K562 (cell line): Measurements from ENCODE around the gene CCDC106.

ENCODE experiments used
- ARID1B ChIP-seq: fragments of 450-650 bp; IDR thresholded peaks from 2 replicates; pipeline ENCODE4 v1.6.1; 2016; ENCODE audit warnings: antibody characterized with exemption, mild to moderate bottlenecking, inconsistent platforms
- FOS ChIP-seq: IDR thresholded peaks from 3 replicates; pipeline ENCODE4 v1.6.1; 2011; ENCODE audit not compliant: insufficient read length; ENCODE audit errors: extremely low read depth
- GATA2 ChIP-seq: sonication (generic); formaldehyde crosslinking; IDR thresholded peaks from 2 replicates; pipeline ENCODE4 v1.4.0; 2020; ENCODE audit warnings: mild to moderate bottlenecking, missing genetic modification reagents
- POLR2A ChIP-seq: fragments of 450-650 bp; conservative IDR thresholded peaks from 2 replicates; pipeline ENCODE4 v1.6.1; 2016
- TAF1 ChIP-seq: IDR thresholded peaks from 2 replicates; pipeline ENCODE4 v1.6.1; 2011; ENCODE audit warnings: mild to moderate bottlenecking, low read length, moderate library complexity; ENCODE audit not compliant: insufficient read depth, control insufficient read depth, severe bottlenecking; ENCODE audit errors: extremely low read depth
- YY1 ChIP-seq, 3 experiments: IDR thresholded peaks; 2 replicates each; pipeline ENCODE4 v1.6.1; 2011; ENCODE audit warnings: low read length in 2 of 3, mild to moderate bottlenecking in 2 of 3, moderate library complexity in 2 of 3, borderline replicate concordance in 1 of 3, control low read depth in 1 of 3, low read depth in 1 of 3; ENCODE audit not compliant: insufficient read depth in 3 of 3, insufficient replicate concordance in 2 of 3, control insufficient read depth in 1 of 3, insufficient read length in 1 of 3; ENCODE audit errors: extremely low read depth in 1 of 3
- ZC3H11A ChIP-seq: IDR thresholded peaks from 2 replicates; pipeline ENCODE4 v1.6.1; 2012; ENCODE audit warnings: low read depth, low read length, improper control_type of control experiment
- ZFP36 ChIP-seq: fragments of 150-350 bp; IDR thresholded peaks from 2 replicates; pipeline ENCODE4 v1.6.1; 2018; ENCODE audit warnings: low read length, low read depth; ENCODE audit not compliant: partially characterized antibody
- ZNF24 ChIP-seq: fragments of 450-650 bp; IDR thresholded peaks from 2 replicates; pipeline ENCODE4 v1.6.1; 2016
- ZNF785 ChIP-seq: fragments of 250-450 bp; sonication (Bioruptor Pico); IDR thresholded peaks from 2 replicates; pipeline ENCODE4 v1.4.0; 2020; ENCODE audit warnings: mild to moderate bottlenecking
- TF ChIP-seq, protein P1 (sequence below): fragments of 150-350 bp; conservative IDR thresholded peaks from 2 replicates; pipeline ENCODE4 v1.6.1; 2014; ENCODE audit warnings: low read length
- TF ChIP-seq, protein P2 (sequence below), 2 experiments: fragments of 450-650 bp in 1 of 2; sonication (generic) in 1 of 2; formaldehyde crosslinking in 1 of 2; IDR thresholded peaks; 2 replicates each; pipeline versions ENCODE4 v1.7.1 to v1.9.0; 2016 to 2022; ENCODE audit warnings: inconsistent platforms in 1 of 2, mild to moderate bottlenecking in 1 of 2, missing genetic modification reagents in 1 of 2

DNA sequence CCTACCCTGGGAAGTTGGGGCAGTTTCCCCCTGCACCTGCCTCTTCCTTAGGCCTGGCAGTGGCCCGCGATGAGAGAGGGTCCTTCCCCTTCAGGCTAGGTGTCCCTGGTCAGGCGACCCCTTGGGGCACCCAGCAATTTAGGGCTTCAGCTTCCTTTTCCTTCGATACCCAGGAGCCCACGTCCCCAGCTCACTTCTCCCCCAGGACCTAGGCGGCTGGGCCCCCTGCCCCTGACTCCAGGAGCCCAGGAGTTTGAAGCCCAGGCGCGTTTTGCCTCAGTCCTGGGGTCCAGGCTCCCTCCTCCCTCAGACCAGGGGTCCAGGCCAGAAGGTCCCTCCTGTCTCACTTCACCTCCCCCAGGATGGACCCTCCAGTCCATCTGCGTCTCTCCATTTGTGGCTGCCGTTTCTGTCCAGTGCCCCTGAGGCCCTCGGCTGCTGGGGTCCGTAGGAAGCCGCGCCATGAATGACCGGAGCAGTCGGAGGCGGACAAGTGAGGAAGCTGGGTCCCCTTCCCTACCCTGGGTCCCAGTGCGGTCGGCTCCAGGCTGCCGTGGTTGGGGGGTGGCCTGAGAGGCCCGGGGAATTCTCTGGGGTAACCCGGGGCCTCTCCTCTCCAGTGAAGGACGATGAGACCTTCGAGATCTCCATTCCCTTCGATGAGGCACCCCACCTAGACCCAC is 714 bp downstream of the CCDC106 start:
- no peak for TF ChIP-seq FOS
- TF ChIP-seq POLR2A: no peak
- no peak for TF ChIP-seq ZC3H11A
- no peak for TF ChIP-seq TAF1
- TF ChIP-seq ZNF24: no peak
- no peak for TF ChIP-seq GATA2
- TF ChIP-seq, protein P1, sequence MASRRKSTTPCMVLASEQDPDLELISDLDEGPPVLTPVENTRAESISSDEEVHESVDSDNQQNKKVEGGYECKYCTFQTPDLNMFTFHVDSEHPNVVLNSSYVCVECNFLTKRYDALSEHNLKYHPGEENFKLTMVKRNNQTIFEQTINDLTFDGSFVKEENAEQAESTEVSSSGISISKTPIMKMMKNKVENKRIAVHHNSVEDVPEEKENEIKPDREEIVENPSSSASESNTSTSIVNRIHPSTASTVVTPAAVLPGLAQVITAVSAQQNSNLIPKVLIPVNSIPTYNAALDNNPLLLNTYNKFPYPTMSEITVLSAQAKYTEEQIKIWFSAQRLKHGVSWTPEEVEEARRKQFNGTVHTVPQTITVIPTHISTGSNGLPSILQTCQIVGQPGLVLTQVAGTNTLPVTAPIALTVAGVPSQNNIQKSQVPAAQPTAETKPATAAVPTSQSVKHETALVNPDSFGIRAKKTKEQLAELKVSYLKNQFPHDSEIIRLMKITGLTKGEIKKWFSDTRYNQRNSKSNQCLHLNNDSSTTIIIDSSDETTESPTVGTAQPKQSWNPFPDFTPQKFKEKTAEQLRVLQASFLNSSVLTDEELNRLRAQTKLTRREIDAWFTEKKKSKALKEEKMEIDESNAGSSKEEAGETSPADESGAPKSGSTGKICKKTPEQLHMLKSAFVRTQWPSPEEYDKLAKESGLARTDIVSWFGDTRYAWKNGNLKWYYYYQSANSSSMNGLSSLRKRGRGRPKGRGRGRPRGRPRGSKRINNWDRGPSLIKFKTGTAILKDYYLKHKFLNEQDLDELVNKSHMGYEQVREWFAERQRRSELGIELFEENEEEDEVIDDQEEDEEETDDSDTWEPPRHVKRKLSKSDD: no peak
- no peak for TF ChIP-seq ZFP36
- TF ChIP-seq YY1 (IDR thresholded peaks at IDR 0.05; ENCODE audit: borderline replicate concordance in 1 of 3, control insufficient read depth in 1 of 3, extremely low read depth in 1 of 3, insufficient read depth in 3 of 3, insufficient read length in 1 of 3, insufficient replicate concordance in 2 of 3, low read depth in 1 of 3, low read length in 2 of 3): no peak
- no peak for TF ChIP-seq ARID1B
- TF ChIP-seq ZNF785 (CRISPR knock-in tag): no peak
- TF ChIP-seq, protein P2, sequence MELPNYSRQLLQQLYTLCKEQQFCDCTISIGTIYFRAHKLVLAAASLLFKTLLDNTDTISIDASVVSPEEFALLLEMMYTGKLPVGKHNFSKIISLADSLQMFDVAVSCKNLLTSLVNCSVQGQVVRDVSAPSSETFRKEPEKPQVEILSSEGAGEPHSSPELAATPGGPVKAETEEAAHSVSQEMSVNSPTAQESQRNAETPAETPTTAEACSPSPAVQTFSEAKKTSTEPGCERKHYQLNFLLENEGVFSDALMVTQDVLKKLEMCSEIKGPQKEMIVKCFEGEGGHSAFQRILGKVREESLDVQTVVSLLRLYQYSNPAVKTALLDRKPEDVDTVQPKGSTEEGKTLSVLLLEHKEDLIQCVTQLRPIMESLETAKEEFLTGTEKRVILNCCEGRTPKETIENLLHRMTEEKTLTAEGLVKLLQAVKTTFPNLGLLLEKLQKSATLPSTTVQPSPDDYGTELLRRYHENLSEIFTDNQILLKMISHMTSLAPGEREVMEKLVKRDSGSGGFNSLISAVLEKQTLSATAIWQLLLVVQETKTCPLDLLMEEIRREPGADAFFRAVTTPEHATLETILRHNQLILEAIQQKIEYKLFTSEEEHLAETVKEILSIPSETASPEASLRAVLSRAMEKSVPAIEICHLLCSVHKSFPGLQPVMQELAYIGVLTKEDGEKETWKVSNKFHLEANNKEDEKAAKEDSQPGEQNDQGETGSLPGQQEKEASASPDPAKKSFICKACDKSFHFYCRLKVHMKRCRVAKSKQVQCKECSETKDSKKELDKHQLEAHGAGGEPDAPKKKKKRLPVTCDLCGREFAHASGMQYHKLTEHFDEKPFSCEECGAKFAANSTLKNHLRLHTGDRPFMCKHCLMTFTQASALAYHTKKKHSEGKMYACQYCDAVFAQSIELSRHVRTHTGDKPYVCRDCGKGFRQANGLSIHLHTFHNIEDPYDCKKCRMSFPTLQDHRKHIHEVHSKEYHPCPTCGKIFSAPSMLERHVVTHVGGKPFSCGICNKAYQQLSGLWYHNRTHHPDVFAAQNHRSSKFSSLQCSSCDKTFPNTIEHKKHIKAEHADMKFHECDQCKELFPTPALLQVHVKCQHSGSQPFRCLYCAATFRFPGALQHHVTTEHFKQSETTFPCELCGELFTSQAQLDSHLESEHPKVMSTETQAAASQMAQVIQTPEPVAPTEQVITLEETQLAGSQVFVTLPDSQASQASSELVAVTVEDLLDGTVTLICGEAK (IDR thresholded peaks at IDR 0.05): 0 out of 2 replicates have a peak, but pooled peaks have one; percentile 36
- TF ChIP-seq, protein P2 (CRISPR knock-in tag; IDR thresholded peaks at IDR 0.05): no peak
